SU-DHL-6 (cell line): ENCODE data around the gene ANKRD28.
A peak's percentile ranks its signal among the peaks of the same experiment; 100 is the strongest.

Experiments
- H2AFZ ChIP-seq: fragments of 200-600 bp; sonication (generic); 2 replicates; pipeline ENCODE4 v1.6.1; 2014; ENCODE audit warnings: low read depth, mild to moderate bottlenecking, moderate library complexity, mixed read lengths, antibody characterized with exemption, low read length; ENCODE audit not compliant: severe bottlenecking
- H3F3A ChIP-seq: fragments of 200-600 bp; shearing (Covaris generic); 2 replicates; pipeline ENCODE4 v1.6.0; 2016; ENCODE audit warnings: antibody characterized with exemption, mild to moderate bottlenecking; ENCODE audit not compliant: insufficient read depth
- H3K27ac ChIP-seq: fragments of 200-600 bp; sonication (generic); 2 replicates; pipeline ENCODE4 v1.5.1; 2016; ENCODE audit warnings: low read depth, mild to moderate bottlenecking, low read length, moderate library complexity, mixed read lengths
- H3K27me3 ChIP-seq: fragments of 200-600 bp; sonication (generic), shearing (Covaris generic); 2 replicates; pipeline ENCODE4 v1.6.0; 2014; ENCODE audit warnings: mild to moderate bottlenecking, low read length
- H3K36me3 ChIP-seq: fragments of 200-600 bp; sonication (generic); 2 replicates; pipeline ENCODE4 v1.6.1; 2014; ENCODE audit warnings: mild to moderate bottlenecking, low read length, mixed read lengths
- H3K4me2 ChIP-seq: fragments of 300-600, 200-600 bp; shearing (Covaris generic), sonication (generic); 2 replicates; pipeline ENCODE4 v1.6.0; 2014; ENCODE audit warnings: low read length, low read depth, mild to moderate bottlenecking; ENCODE audit not compliant: poor library complexity, severe bottlenecking
- H3K4me3 ChIP-seq: fragments of 200-600 bp; sonication (generic); 2 replicates; pipeline ENCODE4 v1.5.1; 2014; ENCODE audit warnings: antibody characterized with exemption, low read length, mild to moderate bottlenecking, mixed read lengths; ENCODE audit not compliant: insufficient read depth, poor library complexity, severe bottlenecking
- H3K79me2 ChIP-seq: fragments of 200-600 bp; sonication (generic); 2 replicates; pipeline ENCODE4 v1.6.1; 2014; ENCODE audit warnings: mild to moderate bottlenecking, low read length, moderate library complexity; ENCODE audit not compliant: insufficient read depth
- H3K9ac ChIP-seq: fragments of 200-600 bp; sonication (generic); 2 replicates; pipeline ENCODE4 v1.7.0; 2014; ENCODE audit warnings: mild to moderate bottlenecking, low read length
- H3K9me2 ChIP-seq: fragments of 200-600 bp; sonication (generic); replicated peaks from 2 replicates; pipeline ENCODE4 v1.6.1; 2014; ENCODE audit warnings: low read length; ENCODE audit not compliant: insufficient read depth
- H3K9me3 ChIP-seq: fragments of 200-600 bp; sonication (generic); 2 replicates; pipeline ENCODE4 v1.6.1; 2014; ENCODE audit warnings: low read length, mixed read lengths; ENCODE audit not compliant: insufficient read depth
- H4K20me1 ChIP-seq: fragments of 200-600 bp; sonication (generic); 2 replicates; pipeline ENCODE4 v1.6.1; 2014; ENCODE audit warnings: low read depth, mild to moderate bottlenecking, antibody characterized with exemption, low read length, moderate library complexity, mixed read lengths
- CTCF ChIP-seq: fragments of 200-600 bp; sonication (generic); IDR thresholded peaks from one replicate; pipeline ENCODE4 v1.5.1; 2017; ENCODE audit warnings: antibody characterized with exemption, mild to moderate bottlenecking, low read length, moderate library complexity; ENCODE audit not compliant: insufficient read depth, poor library complexity, severe bottlenecking
- EZH2phosphoT487 ChIP-seq: fragments of 200-600 bp; sonication (generic), shearing (Covaris generic); conservative IDR thresholded peaks from 2 replicates; pipeline ENCODE4 v1.6.1; 2018; ENCODE audit warnings: mild to moderate bottlenecking, antibody characterized with exemption, low read length, moderate library complexity, mixed read lengths

ANKRD28 gene

GRCh38 chr3:15630646-15631350, 167.0 kb downstream of the ANKRD28 start:
- H3K4me2 ChIP-seq: peak overlapping the region; percentile 17
- no peak overlapping the region for H3K27ac ChIP-seq
- H3K9ac ChIP-seq: no peak overlapping the region
- H2AFZ ChIP-seq: no peak overlapping the region
- no peaks in the 10 kb centered on the region for H3K27me3 ChIP-seq
- H3K79me2 ChIP-seq: no peaks in the 10 kb centered on the region
- no peaks in the 10 kb centered on the region for H4K20me1 ChIP-seq
- no peaks in the 10 kb centered on the region for H3K9me3 ChIP-seq
- TF ChIP-seq CTCF (no peak), EZH2phosphoT487 (no peak)
- no peaks in the 10 kb centered on the region for H3K9me2 ChIP-seq
- no peaks in the 10 kb centered on the region for H3K36me3 ChIP-seq
- H3F3A ChIP-seq: no peaks in the 10 kb centered on the region
- H3K4me3 ChIP-seq: no peak overlapping the region

- Histone ChIP-seq H3K9me2 (no peaks in the 10 kb centered on the region), H3K9ac (no peak overlapping the region), H3K79me2 (no peaks in the 10 kb centered on the region), H3K27ac (no peak overlapping the region), H3K4me3 (no peak overlapping the region), H4K20me1 (no peaks in the 10 kb centered on the region), H2AFZ (no peak overlapping the region), H3K4me2 (peak overlapping the region; percentile 17), H3F3A (no peaks in the 10 kb centered on the region), H3K27me3 (no peaks in the 10 kb centered on the region), H3K36me3 (no peaks in the 10 kb centered on the region), H3K9me3 (no peaks in the 10 kb centered on the region)
- peak; percentile 38 for TF ChIP-seq CTCF
- TF ChIP-seq EZH2phosphoT487: no peak
Measured at GRCh38 chr3:15629860-15630597, 167.8 kb downstream of the ANKRD28 start.

GRCh38 chr3:15628967-15629366, 168.8 kb downstream of the ANKRD28 start:
- Histone ChIP-seq H3K27ac (no peak overlapping the region), H4K20me1 (no peaks in the 10 kb centered on the region), H3K9ac (no peak overlapping the region), H2AFZ (no peak overlapping the region), H3K27me3 (no peaks in the 10 kb centered on the region), H3K36me3 (no peaks in the 10 kb centered on the region), H3F3A (no peaks in the 10 kb centered on the region), H3K79me2 (no peaks in the 10 kb centered on the region), H3K4me2 (no peak overlapping the region), H3K4me3 (no peak overlapping the region), H3K9me3 (no peaks in the 10 kb centered on the region), H3K9me2 (no peaks in the 10 kb centered on the region)
- TF ChIP-seq CTCF: no peak
- TF ChIP-seq EZH2phosphoT487: no peak
